Hematopoietic multipotent progenitor cell treated with erythropoietin and hydrocortisone succinate and interleukin-3 and kit ligand, for 17 days (in vitro differentiated cells): ENCODE measurements around the gene PCP2.
A peak's percentile ranks its signal among the peaks of the same experiment; 100 is the strongest.

ENCODE experiments used
- DNase-seq: peaks from one replicate; pipeline ENCODE4 v3.0.0-alpha.2; 2015; ENCODE audit warnings: low spot score

The PCP2 gene

GRCh38 chr19:7661744-7662538 lies 28.4 kb upstream of the PCP2 start:
- DNase-seq: no peak

GRCh38 chr19:7658219-7658686 lies 24.7 kb upstream of the PCP2 start:
- DNase-seq: no peak

GRCh38 chr19:7657131-7657751 lies 23.7 kb upstream of the PCP2 start:
- DNase-seq: no peak

- DNase-seq: no peak
Observed at GRCh38 chr19:7655581-7655980, 22.1 kb upstream of the PCP2 start.

GRCh38 chr19:7654401-7654800 lies 20.9 kb upstream of the PCP2 start:
- DNase-seq: no peak

- peak; percentile 90 for DNase-seq
Observed at GRCh38 chr19:7652061-7652641, 18.6 kb upstream of the PCP2 start.

- no peak for DNase-seq
Observed at GRCh38 chr19:7650148-7650547, 16.6 kb upstream of the PCP2 start.

GRCh38 chr19:7648265-7649014 lies 14.9 kb upstream of the PCP2 start:
- peak; percentile 67 for DNase-seq

GRCh38 chr19:7647156-7647555 lies 13.6 kb upstream of the PCP2 start:
- DNase-seq: no peak

- no peak for DNase-seq
Observed at GRCh38 chr19:7646426-7646700, 12.8 kb upstream of the PCP2 start.

- no peak for DNase-seq
Observed at GRCh38 chr19:7645656-7646425, 12.3 kb upstream of the PCP2 start.

- DNase-seq: no peak
Observed at GRCh38 chr19:7645163-7645562, 11.6 kb upstream of the PCP2 start.

GRCh38 chr19:7644550-7644877 lies 11.0 kb upstream of the PCP2 start:
- DNase-seq: no peak

GRCh38 chr19:7643629-7644549 lies 10.4 kb upstream of the PCP2 start:
- peak; percentile 59 for DNase-seq

GRCh38 chr19:7643031-7643415 lies 9.5 kb upstream of the PCP2 start:
- DNase-seq: no peak

- DNase-seq: no peak
Observed at GRCh38 chr19:7642295-7643030, 8.9 kb upstream of the PCP2 start.

GRCh38 chr19:7641290-7642276 lies 8.1 kb upstream of the PCP2 start:
- DNase-seq: no peak

- DNase-seq: no peak
Observed at GRCh38 chr19:7640803-7641202, 7.3 kb upstream of the PCP2 start.

- no peak for DNase-seq
Observed at GRCh38 chr19:7639863-7640348, 6.4 kb upstream of the PCP2 start.
